ENCODE measurements around the gene AEN.

AEN gene

GRCh38 chr15:88664151-88664778, 43.1 kb downstream of the AEN start:
- DNase-seq (ENCODE audit: low read depth) = no peak

- DNase-seq (ENCODE audit: low read depth) = no peak
Measured at GRCh38 chr15:88674661-88675060, 53.5 kb downstream of the AEN start.

GRCh38 chr15:88678755-88679154, 57.6 kb downstream of the AEN start:
- no peak for DNase-seq (ENCODE audit: low read depth)

- no peak for DNase-seq (ENCODE audit: low read depth)
Measured at GRCh38 chr15:88680241-88681001, 59.3 kb downstream of the AEN start.

- DNase-seq (ENCODE audit: low read depth) = no peak
Measured at GRCh38 chr15:88681610-88682221, 60.6 kb downstream of the AEN start.
